Spleen (tissue), 11 donors: ENCODE data around the gene CLC. TPM values are rescaled to one million over a fixed set of nuclear protein-coding genes. Genes with fewer than 3 reads are reported as not detected.

Experiments
- DNase-seq: peaks from one replicate; pipeline ENCODE4 v3.0.0-alpha.2; 2020
- H3K27ac ChIP-seq, 8 donors: fragments of 200-600 bp; sonication (generic) in 7 of 8; 1 replicate in 4 of 8; 2 replicates in 4 of 8; pipeline versions ENCODE4 v1.5.0 to v1.8.0; 2016 to 2021; ENCODE audit warnings: inconsistent platforms in 4 of 8, mild to moderate bottlenecking in 4 of 8, moderate library complexity in 1 of 8
- H3K27me3 ChIP-seq, 7 donors: fragments of 200-600 bp; sonication (generic) in 6 of 7; replicated peaks in 1 of 7; 1 replicate in 4 of 7; 2 replicates in 3 of 7; pipeline versions ENCODE4 v1.5.0 to v1.8.0; 2016 to 2021; ENCODE audit warnings: inconsistent platforms in 3 of 7, mild to moderate bottlenecking in 1 of 7
- H3K36me3 ChIP-seq, 6 donors: fragments of 200-600 bp; sonication (generic) in 5 of 6; 1 replicate in 4 of 6; 2 replicates in 2 of 6; pipeline versions ENCODE4 v1.5.0 to v1.8.0; 2016 to 2021; ENCODE audit warnings: inconsistent platforms in 2 of 6
- H3K4me1 ChIP-seq, 6 donors: fragments of 200-600 bp; sonication (generic) in 5 of 6; 1 replicate in 3 of 6; 2 replicates in 3 of 6; pipeline versions ENCODE4 v1.5.0 to v1.8.0; 2016 to 2021; ENCODE audit warnings: inconsistent platforms in 3 of 6
- H3K4me3 ChIP-seq, 8 donors: fragments of 200-600 bp; sonication (generic) in 7 of 8; 1 replicate in 4 of 8; 2 replicates in 4 of 8; pipeline versions ENCODE4 v1.5.0 to v1.8.0; 2016 to 2021; ENCODE audit warnings: inconsistent platforms in 4 of 8, mild to moderate bottlenecking in 4 of 8, moderate library complexity in 2 of 8
- H3K9me3 ChIP-seq, 8 donors: fragments of 200-600 bp; sonication (generic) in 7 of 8; 1 replicate in 4 of 8; 2 replicates in 4 of 8; pipeline versions ENCODE4 v1.5.0 to v1.8.0; 2016 to 2021; ENCODE audit warnings: inconsistent platforms in 4 of 8
- POLR2A ChIP-seq, 3 donors: fragments of 450-650 bp; IDR thresholded peaks; one replicate each; pipeline ENCODE4 v1.5.1; 2017; ENCODE audit warnings: antibody characterized with exemption in 3 of 3, mild to moderate bottlenecking in 1 of 3
- POLR2AphosphoS5 ChIP-seq, 3 donors: sonication (generic); formaldehyde crosslinking; IDR thresholded peaks; one replicate each; pipeline ENCODE4 v1.5.1; 2017; ENCODE audit warnings: antibody characterized with exemption in 3 of 3
- WGBS, 5 donors: extraction: QIAGEN DNeasy Blood & Tissue Kit in 3 of 5; methylation state at CpG; one replicate each; pipeline versions ENCODE4 v1.1.5 to v1.1.7; 2013 to 2018; 5-methylcytosine and 5-hydroxymethylcytosine counted together
- intact Hi-C: fragments of 100-400 bp; cut with DNase I; formaldehyde crosslinking; loops from one replicate; pipeline ENCODE4 v1.15.0; 2023; ENCODE audit warnings: low total_unique reads
- polyA plus RNA-seq, 3 donors: library from polyadenylated mRNA; stranded (reverse); fragments of 200-250 nt; gene quantifications; one replicate each; pipeline ENCODE4 v1.2.1, GENCODE V29; 2013
- total RNA-seq, 7 donors: library from RNA; depleted of rRNA in 3 of 7; stranded (reverse); fragments of >200 nt in 3 of 7; fragmentation: NEBNext Ultra II Directional in 4 of 7; extraction: Animal tissue kit (Norgen Biotek cat#: 25700) in 4 of 7; gene quantifications; one replicate each; pipeline versions ENCODE4 v1.1.0 to v1.2.1, GENCODE V29; 2016 to 2021
- TF ChIP-seq, protein P1 (sequence below), 11 experiments: fragments of 200-600 bp in 7 of 11; fragments of 450-650 bp in 4 of 11; sonication (generic) in 4 of 11; IDR thresholded peaks in 8 of 11; conservative IDR thresholded peaks in 3 of 11; 1 replicate in 7 of 11; 2 replicates in 4 of 11; pipeline versions ENCODE4 v1.4.0 to v1.8.0; 2016 to 2021; ENCODE audit warnings: antibody characterized with exemption in 11 of 11, inconsistent platforms in 4 of 11, mild to moderate bottlenecking in 1 of 11
- donor health status: healthy with polysubstance abuse.
- donor health status: DM: no; HTN: no; CAD: no; lungs with moderate emphysema.
- donor health status: DM: no; HTN: no; CAD: no.
- donor health status: Bipolar disorder and iron deficiency.
- donor health status: healthy.
- donor health status: DM: no; HTN: no; CAD: no.
- donor health status: DM: yes; HTN: yes; CAD: no.

CLC gene
- total and polyA plus RNA-seq, 10 donors, result 2.7 to 20.1 (median 6.2) TPM; not detected in 1

- Histone ChIP-seq H3K4me1 (no peaks in the 10 kb centered on the region), H3K36me3 (no peaks in the 10 kb centered on the region), H3K27ac (no peak overlapping the region), H3K27me3 (peaks cover 0 to 59% (median 9%) of the 10 kb centered on the region in 7 donors), H3K4me3 (no peak overlapping the region), H3K9me3 (no peaks in the 10 kb centered on the region)
- WGBS, 5 donors, result 35 to 55% (median 42%) methylated on average over 3 of the region's 3 CpGs
- intact Hi-C loops, result no loop called here
- no peak for DNase-seq
- TF ChIP-seq POLR2A (IDR thresholded peaks at IDR 0.05) (no peak), POLR2AphosphoS5 (IDR thresholded peaks at IDR 0.05) (no peak)
- TF ChIP-seq, protein P1, sequence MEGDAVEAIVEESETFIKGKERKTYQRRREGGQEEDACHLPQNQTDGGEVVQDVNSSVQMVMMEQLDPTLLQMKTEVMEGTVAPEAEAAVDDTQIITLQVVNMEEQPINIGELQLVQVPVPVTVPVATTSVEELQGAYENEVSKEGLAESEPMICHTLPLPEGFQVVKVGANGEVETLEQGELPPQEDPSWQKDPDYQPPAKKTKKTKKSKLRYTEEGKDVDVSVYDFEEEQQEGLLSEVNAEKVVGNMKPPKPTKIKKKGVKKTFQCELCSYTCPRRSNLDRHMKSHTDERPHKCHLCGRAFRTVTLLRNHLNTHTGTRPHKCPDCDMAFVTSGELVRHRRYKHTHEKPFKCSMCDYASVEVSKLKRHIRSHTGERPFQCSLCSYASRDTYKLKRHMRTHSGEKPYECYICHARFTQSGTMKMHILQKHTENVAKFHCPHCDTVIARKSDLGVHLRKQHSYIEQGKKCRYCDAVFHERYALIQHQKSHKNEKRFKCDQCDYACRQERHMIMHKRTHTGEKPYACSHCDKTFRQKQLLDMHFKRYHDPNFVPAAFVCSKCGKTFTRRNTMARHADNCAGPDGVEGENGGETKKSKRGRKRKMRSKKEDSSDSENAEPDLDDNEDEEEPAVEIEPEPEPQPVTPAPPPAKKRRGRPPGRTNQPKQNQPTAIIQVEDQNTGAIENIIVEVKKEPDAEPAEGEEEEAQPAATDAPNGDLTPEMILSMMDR (IDR thresholded peaks at IDR 0.05 in 8 of 11, conservative IDR thresholded peaks at IDR 0.05 in 3 of 11), result no peak
Observed at GRCh38 chr19:39754971-39755370, 17.1 kb upstream of the CLC start.

DNA sequence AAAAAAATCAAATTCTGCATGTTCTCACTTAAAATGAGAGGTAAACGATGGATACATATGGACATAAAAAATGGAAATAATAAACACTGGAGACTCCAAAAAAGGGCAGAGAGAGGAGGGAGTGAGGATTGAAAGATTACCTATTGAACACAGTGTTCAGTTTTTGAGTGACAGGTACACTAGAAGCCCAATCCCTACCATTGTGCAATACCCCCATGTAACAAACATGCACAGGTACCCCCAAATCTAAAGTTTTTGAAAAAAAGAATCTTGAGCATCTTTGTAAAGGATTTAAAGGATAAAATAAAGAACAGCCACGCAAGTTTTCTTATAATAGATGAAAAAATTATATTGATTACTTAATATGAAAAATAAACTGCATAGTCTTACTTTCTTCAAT, 16.7 kb upstream of the CLC start:
- TF ChIP-seq, protein P1 (IDR thresholded peaks at IDR 0.05 in 8 of 11, conservative IDR thresholded peaks at IDR 0.05 in 3 of 11), result no peak
- TF ChIP-seq POLR2A (IDR thresholded peaks at IDR 0.05) (no peak), POLR2AphosphoS5 (IDR thresholded peaks at IDR 0.05) (no peak)
- DNase-seq, result no peak
- Histone ChIP-seq H3K27ac (no peak overlapping the region), H3K27me3 (peaks cover 0 to 59% (median 9%) of the 10 kb centered on the region in 7 donors), H3K4me1 (no peaks in the 10 kb centered on the region), H3K36me3 (no peaks in the 10 kb centered on the region), H3K4me3 (no peak overlapping the region), H3K9me3 (no peaks in the 10 kb centered on the region)
- intact Hi-C loops, result no loop called here
- 61 to 85% (median 74%) methylated on average over 2 of the region's 2 CpGs for WGBS, 5 donors

DNA sequence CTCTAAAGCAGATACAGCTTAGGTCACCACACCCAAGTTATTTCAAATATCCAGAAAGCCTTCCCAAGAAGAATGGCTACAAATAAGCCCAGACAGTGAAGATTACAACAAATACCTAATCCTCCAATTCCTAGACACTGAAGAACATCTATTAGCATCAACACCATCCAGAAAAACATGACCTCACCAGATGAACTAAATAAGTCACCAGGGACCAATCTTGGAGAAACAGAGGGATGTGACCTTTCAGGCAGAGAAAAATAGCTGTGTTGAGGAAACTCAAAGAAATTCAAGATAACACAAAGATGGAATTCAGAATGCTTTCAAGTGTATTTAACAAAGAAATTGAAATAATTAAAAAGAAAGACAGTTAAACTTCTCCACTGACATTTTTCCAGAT, 15.0 kb upstream of the CLC start:
- Histone ChIP-seq H3K27ac (no peak overlapping the region), H3K36me3 (no peaks in the 10 kb centered on the region), H3K4me3 (no peak overlapping the region), H3K9me3 (no peaks in the 10 kb centered on the region), H3K27me3 (peaks cover 0 to 42% (median 0%) of the 10 kb centered on the region in 7 donors), H3K4me1 (no peaks in the 10 kb centered on the region)
- DNase-seq, result no peak
- TF ChIP-seq, protein P1 (IDR thresholded peaks at IDR 0.05 in 8 of 11, conservative IDR thresholded peaks at IDR 0.05 in 3 of 11), result no peak
- no peak for TF ChIP-seq POLR2AphosphoS5 (IDR thresholded peaks at IDR 0.05)
- intact Hi-C loops, result no loop called here

DNA sequence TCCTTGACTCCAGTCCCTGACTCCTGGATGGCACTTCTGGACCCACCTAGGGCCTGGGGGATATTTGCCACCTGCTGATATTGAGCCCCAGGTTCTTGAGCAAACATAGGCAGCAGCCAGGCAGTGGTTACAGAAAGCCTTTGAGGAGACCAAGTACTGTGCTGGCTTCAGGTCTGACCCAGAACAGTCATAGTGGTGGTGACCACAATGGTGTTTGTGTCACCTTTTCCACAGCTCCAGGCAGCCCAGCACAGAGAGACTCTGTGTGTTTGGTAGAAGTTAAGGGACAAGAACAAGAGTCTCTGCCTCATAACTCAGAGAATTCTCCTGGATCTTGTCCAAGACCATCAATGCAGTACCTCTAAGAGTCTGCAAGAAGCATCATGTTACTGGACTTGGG, 14.6 kb upstream of the CLC start:
- peaks cover 0 to 39% (median 0%) of the 10 kb centered on the region in 7 donors for H3K27me3 ChIP-seq

DNA sequence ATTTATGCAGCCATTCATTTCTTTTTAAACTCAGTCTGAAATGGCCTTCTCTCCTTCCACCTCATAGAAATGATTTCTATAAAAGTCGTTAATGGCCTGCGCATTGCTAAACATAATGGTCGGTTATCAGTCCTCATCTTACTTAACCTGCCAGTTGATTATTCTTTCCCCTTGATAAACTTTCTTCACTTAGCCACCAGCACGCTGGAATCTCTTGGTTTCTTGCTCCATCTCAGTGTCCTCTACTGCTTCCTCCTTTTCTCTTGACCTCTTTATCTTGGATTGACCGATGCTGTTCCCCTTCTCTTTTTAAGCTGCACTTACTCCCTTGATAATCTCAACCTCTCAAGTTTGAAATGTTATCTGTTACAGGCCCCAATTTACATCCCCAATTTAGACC, 12.2 kb upstream of the CLC start:
- DNase-seq, result no peak
- no peak overlapping the region for H3K27ac ChIP-seq
- no peak for TF ChIP-seq POLR2AphosphoS5 (IDR thresholded peaks at IDR 0.05)
- TF ChIP-seq, protein P1 (IDR thresholded peaks at IDR 0.05 in 8 of 11, conservative IDR thresholded peaks at IDR 0.05 in 3 of 11), result no peak
- TF ChIP-seq POLR2A (IDR thresholded peaks at IDR 0.05), result no peak
- WGBS, 5 donors, result 74 to 85% (median 78%) methylated on average over 5 of the region's 5 CpGs
- H3K36me3 ChIP-seq, result no peaks in the 10 kb centered on the region
- no peaks in the 10 kb centered on the region for H3K9me3 ChIP-seq
- no peaks in the 10 kb centered on the region for H3K4me1 ChIP-seq
- peaks cover 0 to 47% (median 0%) of the 10 kb centered on the region in 7 donors for H3K27me3 ChIP-seq
- intact Hi-C loops, result no loop called here
- H3K4me3 ChIP-seq, result no peak overlapping the region

More for the DNA sequence above, 14.6 kb upstream of the CLC start:
- Histone ChIP-seq H3K4me1 (no peaks in the 10 kb centered on the region), H3K4me3 (no peak overlapping the region), H3K9me3 (no peaks in the 10 kb centered on the region), H3K27ac (no peak overlapping the region), H3K36me3 (no peaks in the 10 kb centered on the region)
- DNase-seq, result no peak
- intact Hi-C loops, result no loop called here
- TF ChIP-seq POLR2A (IDR thresholded peaks at IDR 0.05), result no peak
